ENCODE results near the gene ASTN2.

GRCh38 chr9:116757030-116757429 lies 657.8 kb downstream of the ASTN2 start:
- TF ChIP-seq CTCF (IDR thresholded peaks at IDR 0.05) (no peak), EP300 (IDR thresholded peaks at IDR 0.05) (no peak)

Data from sigmoid colon (tissue), 4 donors.